Cardiac fibroblast (primary cell): Measurements from ENCODE around the gene FNIP2.
"Not testable (repeated sequence)": the region's sequence is repeated elsewhere in the genome, so short reads cannot be mapped to it uniquely, and the experiment has no call there.

ENCODE experiments used
- DNase-seq, 2 donors: peaks; one replicate each; pipeline versions ENCODE4 v3.0.0 to v3.0.0-alpha.2; 2010; ENCODE audit warnings: low read depth in 2 of 2
- H3K4me3 ChIP-seq, 2 donors: replicated peaks in 1 of 2; 1 replicate in 1 of 2; 2 replicates in 1 of 2; pipeline ENCODE4 v1.5.1; 2011; ENCODE audit warnings: low read depth in 2 of 2, low read length in 2 of 2, mild to moderate bottlenecking in 2 of 2, moderate library complexity in 1 of 2
- CTCF ChIP-seq: IDR thresholded peaks from one replicate; pipeline ENCODE4 v1.5.1; 2011; ENCODE audit warnings: low read depth, mild to moderate bottlenecking, low read length, inconsistent platforms

Gene FNIP2

GRCh38 chr4:158808399-158808798 lies 39.6 kb downstream of the FNIP2 start:
- no peak overlapping the region for H3K4me3 ChIP-seq
- no peak for TF ChIP-seq CTCF
- no peak for DNase-seq

GRCh38 chr4:158809208-158809607 lies 40.4 kb downstream of the FNIP2 start:
- DNase-seq, H3K4me3 ChIP-seq: not testable (repeated sequence)

- peak overlapping the region in 1 of 2 donors; percentile 7 for H3K4me3 ChIP-seq
- no peak for TF ChIP-seq CTCF
- DNase-seq, result peak; percentile 84 to 89
Measured at GRCh38 chr4:158809611-158810486, 41.0 kb downstream of the FNIP2 start.

GRCh38 chr4:158810487-158811215 lies 41.8 kb downstream of the FNIP2 start:
- no peak overlapping the region for H3K4me3 ChIP-seq
- peak; percentile 95 to 97 for DNase-seq
- TF ChIP-seq CTCF, result no peak

- TF ChIP-seq CTCF, result no peak
- H3K4me3 ChIP-seq, result no peak overlapping the region
- no peak for DNase-seq
Measured at GRCh38 chr4:158811216-158811540, 42.4 kb downstream of the FNIP2 start.

- TF ChIP-seq CTCF, result no peak
- peak; percentile 44 to 54 for DNase-seq
- H3K4me3 ChIP-seq, result no peak overlapping the region
Measured at GRCh38 chr4:158811704-158812103, 42.9 kb downstream of the FNIP2 start.

GRCh38 chr4:158812133-158812532 lies 43.3 kb downstream of the FNIP2 start:
- TF ChIP-seq CTCF, result no peak
- H3K4me3 ChIP-seq, result no peak overlapping the region
- DNase-seq, result no peak
